ENCODE measurements around the gene ADORA1. TPM values are rescaled to one million over a fixed set of nuclear protein-coding genes. Genes with fewer than 3 reads are reported as not detected.

The ADORA1 gene
- total RNA-seq, 1 donor from 2014 or later, result 4.1 TPM

DNA sequence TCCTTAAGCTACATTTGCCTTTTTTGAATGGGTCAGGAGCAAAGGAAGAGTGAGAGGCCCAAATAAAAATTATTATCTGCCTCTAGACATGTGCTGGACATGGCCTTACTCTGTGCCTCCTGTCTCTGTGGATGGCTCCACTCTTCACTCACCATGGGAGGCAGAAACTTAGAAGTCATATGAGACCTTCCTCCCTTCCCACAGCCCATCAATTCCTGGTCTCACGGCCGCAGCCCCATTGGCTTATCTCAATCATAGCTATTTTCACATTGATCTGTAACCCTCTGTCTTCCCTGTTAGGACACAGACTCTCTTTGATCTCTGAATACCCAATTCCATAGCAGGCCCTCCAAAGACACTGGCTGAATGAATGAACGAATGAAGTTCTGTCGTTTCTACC lies 14.2 kb upstream of the ADORA1 start:
- no peaks in the 10 kb centered on the region for H3K4me1 ChIP-seq
- TF ChIP-seq, protein P1, sequence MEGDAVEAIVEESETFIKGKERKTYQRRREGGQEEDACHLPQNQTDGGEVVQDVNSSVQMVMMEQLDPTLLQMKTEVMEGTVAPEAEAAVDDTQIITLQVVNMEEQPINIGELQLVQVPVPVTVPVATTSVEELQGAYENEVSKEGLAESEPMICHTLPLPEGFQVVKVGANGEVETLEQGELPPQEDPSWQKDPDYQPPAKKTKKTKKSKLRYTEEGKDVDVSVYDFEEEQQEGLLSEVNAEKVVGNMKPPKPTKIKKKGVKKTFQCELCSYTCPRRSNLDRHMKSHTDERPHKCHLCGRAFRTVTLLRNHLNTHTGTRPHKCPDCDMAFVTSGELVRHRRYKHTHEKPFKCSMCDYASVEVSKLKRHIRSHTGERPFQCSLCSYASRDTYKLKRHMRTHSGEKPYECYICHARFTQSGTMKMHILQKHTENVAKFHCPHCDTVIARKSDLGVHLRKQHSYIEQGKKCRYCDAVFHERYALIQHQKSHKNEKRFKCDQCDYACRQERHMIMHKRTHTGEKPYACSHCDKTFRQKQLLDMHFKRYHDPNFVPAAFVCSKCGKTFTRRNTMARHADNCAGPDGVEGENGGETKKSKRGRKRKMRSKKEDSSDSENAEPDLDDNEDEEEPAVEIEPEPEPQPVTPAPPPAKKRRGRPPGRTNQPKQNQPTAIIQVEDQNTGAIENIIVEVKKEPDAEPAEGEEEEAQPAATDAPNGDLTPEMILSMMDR (IDR thresholded peaks at IDR 0.05), result no peak
- intact Hi-C loops (cut with DNase I), result no loop called here
- no peak overlapping the region for H3K4me3 ChIP-seq
- DNase-seq, result no peak
- ATAC-seq, result no peak
- peaks cover 28% of the 10 kb centered on the region for H3K27me3 ChIP-seq (ENCODE audit: low read depth)
- no peaks in the 10 kb centered on the region for H3K9me3 ChIP-seq
- H3K36me3 ChIP-seq, result no peaks in the 10 kb centered on the region
- H3K27ac ChIP-seq, result no peak overlapping the region

DNA sequence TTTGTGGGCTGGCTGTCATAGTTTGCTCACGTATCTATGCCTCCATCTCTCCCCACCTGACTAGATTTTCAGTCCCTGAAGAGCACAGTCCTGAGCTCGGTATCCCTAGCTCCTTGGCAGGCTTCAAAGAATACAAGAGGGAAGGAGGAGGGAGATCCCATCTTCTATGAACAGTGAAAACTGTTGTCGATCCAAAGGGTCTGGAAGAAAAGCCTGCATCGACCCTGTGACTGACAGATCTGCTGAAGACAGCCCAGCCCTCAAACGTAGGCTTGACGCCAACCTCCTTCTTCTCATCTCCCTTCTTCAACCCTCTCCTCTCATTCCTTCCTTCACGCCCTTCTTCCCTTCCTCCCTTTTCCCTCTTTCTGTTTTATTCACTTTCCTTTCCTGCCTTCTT lies 13.3 kb upstream of the ADORA1 start:
- peaks cover 37% of the 10 kb centered on the region for H3K27me3 ChIP-seq (ENCODE audit: low read depth)
- DNase-seq, result no peak
- no peaks in the 10 kb centered on the region for H3K36me3 ChIP-seq
- H3K4me1 ChIP-seq, result no peaks in the 10 kb centered on the region
- no peaks in the 10 kb centered on the region for H3K9me3 ChIP-seq
- TF ChIP-seq, protein P1 (IDR thresholded peaks at IDR 0.05), result no peak
- no peak for ATAC-seq
- H3K4me3 ChIP-seq, result no peak overlapping the region
- no peak overlapping the region for H3K27ac ChIP-seq
- intact Hi-C loops (cut with DNase I), result no loop called here

DNA sequence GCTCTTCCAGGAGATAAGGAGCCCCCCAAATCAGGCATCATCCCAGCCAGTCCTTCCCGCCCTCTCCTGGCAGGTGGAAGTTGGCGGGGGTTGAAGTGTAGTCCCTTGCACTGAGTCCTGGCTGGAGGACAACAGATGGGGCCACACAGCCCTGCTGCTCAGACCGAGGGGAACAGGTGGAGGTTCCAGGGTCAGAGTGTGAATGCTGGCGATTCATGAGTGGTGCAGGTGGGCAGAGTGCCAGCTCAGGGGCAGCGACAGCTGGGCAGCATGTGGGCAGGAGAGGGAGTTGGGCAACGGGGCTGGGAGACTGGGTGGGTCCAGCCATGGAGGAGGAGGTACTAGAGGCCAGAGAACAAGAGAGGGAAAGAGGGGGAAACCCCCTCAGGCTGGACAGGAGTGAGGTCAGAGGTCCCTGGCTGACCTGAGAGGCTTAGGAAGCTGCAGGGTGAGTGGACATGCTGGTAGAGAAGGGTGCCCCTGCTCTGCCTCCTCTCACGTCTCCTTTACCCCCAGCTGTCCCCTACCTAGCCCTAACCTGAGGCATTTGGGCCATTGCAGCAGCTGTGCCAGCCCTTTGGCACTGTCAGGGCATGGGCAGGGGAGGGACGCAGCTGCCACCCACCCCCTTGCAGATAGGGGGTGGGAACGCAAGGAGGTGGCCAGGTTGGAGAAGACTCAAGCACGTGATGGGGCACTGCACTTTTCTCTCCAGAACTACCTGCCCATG lies 11.3 kb upstream of the ADORA1 start:
- DNase-seq (no peak), ATAC-seq (no peak)
- H3K4me3 ChIP-seq, result no peak overlapping the region
- H3K9me3 ChIP-seq, result no peaks in the 10 kb centered on the region
- H3K27me3 ChIP-seq (ENCODE audit: low read depth), result peaks cover 50% of the 10 kb centered on the region
- no peak overlapping the region for H3K27ac ChIP-seq
- no peaks in the 10 kb centered on the region for H3K36me3 ChIP-seq
- no peaks in the 10 kb centered on the region for H3K4me1 ChIP-seq
- TF ChIP-seq, protein P1 (IDR thresholded peaks at IDR 0.05), result no peak
- intact Hi-C loops (cut with DNase I), result no loop called here

DNA sequence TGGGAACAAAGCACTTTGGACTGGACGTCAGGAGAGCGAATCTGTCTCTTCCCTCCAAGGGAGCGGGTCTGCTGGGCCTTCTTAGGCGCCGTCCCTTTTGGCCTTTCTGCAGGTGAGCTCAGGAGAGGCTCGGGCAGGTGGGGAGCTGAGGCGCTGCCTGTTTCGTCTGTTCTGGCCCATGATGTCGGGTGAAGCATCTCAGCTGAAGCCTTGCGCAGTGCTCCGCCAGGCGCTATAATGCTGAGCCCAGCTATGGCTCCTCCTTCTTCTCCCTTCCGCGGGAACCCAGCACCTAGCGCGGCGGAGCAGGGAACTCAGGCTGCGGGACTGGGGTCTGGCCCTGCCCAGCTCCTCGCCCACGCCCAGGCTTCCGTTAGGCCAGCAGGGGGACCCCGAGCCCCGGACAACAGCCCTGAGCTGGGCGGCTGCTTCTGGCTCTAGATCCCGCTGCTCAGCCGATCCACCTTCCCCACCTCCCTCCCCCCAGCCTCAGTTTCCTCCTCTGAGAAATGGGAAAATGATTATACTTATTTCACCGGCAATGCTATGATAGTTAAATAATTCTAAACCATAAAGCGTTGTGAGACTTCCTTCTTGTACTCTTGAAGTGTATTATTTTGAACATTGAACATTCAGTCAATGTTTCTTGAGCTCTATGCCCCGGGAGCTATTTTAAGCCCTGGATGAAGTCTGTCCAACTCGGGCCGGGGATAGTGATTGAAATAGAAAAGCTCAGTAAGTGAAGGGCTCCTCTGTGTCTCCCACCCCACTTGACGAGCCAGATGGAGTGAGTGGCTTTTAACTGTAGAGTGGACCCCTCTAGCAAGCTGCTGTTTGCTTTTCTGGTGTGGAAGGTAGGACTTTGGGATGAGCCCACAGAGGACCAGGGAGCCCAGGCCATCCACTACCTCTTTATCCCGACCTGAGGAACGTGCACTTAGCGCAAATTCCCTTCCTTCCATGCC lies 9.6 kb upstream of the ADORA1 start:
- H3K4me1 ChIP-seq, result no peaks in the 10 kb centered on the region
- peak; percentile 91 for ATAC-seq
- H3K4me3 ChIP-seq, result no peak overlapping the region
- H3K36me3 ChIP-seq, result no peaks in the 10 kb centered on the region
- intact Hi-C loops (cut with DNase I), result no loop called here
- no peaks in the 10 kb centered on the region for H3K9me3 ChIP-seq
- DNase-seq, result peak; percentile 80
- no peak overlapping the region for H3K27ac ChIP-seq
- peaks cover 50% of the 10 kb centered on the region for H3K27me3 ChIP-seq (ENCODE audit: low read depth)
- TF ChIP-seq, protein P1 (IDR thresholded peaks at IDR 0.05), result peak; percentile 77

DNA sequence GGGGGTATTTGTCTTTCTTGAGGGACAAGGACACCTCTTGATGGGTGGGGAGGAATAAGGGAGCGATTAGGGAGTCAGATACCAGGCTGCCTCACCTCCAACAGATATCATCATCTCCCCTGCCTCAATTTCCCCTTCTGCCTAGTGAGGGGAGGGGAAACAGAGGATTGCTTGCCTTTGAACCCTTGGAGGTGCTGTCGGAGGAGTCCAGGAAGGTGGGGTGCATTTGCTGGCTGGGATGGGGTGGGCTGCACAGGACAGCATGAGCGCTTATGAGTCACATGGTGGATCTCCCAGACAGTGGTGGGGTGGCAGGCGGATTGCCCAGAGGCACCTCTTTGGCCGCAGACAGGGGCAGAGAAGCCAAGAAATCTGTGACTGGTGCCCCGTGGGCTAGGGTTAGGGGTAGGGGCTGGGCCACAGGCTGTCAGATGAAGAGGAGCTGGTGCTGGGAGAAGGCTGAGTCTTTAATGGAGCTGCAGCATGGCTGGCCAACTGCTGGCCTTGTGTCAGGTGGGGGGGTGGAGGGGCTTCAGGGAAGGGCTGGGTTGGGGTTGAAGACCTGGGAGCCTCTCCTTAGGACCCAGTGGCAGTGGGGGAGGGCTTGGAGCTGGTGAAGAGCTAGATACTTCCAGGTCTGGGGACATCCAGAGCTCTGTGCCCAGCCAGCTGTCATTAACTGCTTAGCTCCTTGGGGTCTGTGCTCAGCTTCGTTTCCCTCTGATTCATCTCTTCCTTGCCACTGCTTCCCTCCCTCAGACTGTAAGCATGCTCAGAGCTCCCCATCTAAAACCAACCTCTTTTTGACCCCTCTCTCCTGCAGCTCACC lies 7.0 kb upstream of the ADORA1 start:
- TF ChIP-seq, protein P1 (IDR thresholded peaks at IDR 0.05), result no peak
- H3K4me1 ChIP-seq, result peaks cover 3% of the 10 kb centered on the region
- H3K4me3 ChIP-seq, result no peak overlapping the region
- H3K9me3 ChIP-seq, result no peaks in the 10 kb centered on the region
- H3K27ac ChIP-seq, result no peak overlapping the region
- DNase-seq (no peak), ATAC-seq (no peak)
- no peaks in the 10 kb centered on the region for H3K36me3 ChIP-seq
- H3K27me3 ChIP-seq (ENCODE audit: low read depth), result peaks cover 76% of the 10 kb centered on the region
- intact Hi-C loops (cut with DNase I), result no loop called here

Data from lower lobe of right lung (tissue), 2 donors.